ENCODE data around the gene FBXO40.

The FBXO40 gene

DNA sequence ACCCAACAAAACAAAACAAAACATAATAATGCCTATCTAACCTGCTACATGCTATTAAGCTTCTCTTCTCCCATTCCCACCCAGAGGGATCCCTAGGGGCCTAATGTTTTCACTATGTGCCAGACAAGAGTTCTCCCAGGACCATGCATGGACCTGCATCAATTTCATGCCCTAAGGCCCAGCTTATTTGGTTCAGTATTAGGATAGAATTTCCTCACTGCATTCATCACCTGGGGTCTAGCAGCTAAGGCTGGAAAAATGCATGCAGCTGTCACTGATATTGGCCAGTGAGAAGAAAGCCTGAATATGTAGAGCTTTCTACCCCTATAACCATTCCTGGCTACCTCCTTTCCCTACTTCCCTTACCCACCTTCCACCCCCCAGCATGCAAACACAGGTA, 69.6 kb downstream of the FBXO40 start:
- DNase-seq (ENCODE audit: low read depth in 3 of 3) = no peak

DNA sequence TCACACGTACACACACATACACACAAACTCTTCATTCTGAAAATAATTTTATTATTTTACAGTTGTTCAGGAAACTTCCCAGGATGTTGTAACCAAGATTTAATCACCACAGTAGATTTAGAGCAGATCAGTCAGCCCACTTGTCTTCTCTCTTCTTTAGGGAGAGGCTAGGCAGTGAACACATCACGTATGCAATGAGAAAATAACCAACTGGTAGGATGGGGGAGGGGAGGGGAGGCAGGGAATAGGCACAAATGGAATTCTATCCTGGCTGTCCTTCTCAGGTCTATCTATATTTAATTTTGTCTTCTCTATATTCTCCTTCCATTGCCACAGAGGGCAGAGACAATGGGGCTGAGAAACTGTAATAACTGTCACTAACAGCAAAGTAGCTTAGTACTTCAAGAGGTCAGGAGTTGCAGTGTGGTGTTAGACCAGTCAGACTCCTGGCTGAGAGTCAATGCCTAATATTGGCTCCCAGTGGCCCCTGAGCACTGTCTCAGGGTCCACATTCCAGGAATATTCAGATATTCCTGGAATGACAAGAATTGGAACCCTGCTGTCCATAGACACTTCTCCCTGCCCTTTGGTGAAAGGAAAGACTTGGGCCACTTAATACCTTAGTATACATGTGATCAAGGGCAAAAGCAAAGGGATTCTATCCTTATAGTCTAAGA, 70.1 kb downstream of the FBXO40 start:
- no peak for DNase-seq (ENCODE audit: low read depth in 3 of 3)

DNA sequence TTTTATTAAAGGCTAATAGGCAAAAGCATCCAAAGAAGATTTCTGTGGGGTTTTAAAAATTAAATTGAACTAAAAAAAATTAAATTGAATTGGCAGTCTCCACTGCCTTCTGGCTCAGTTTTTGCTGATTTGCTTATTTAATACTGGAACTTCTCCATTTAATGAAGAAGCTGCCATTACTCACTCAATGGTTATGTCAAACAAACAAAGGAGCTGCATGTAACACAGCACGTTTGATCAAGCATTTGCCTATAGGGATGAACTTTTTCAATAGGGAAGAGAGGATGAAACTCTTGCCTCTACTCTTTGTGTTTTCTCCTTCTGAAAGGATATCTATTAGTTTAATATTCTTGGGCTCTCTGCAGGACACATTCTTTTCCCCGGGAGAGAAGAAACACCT, 72.3 kb downstream of the FBXO40 start:
- no peak for DNase-seq (ENCODE audit: low read depth in 3 of 3)

GRCh38 chr3:121667333-121667732, 74.2 kb downstream of the FBXO40 start:
- DNase-seq (ENCODE audit: low read depth in 3 of 3) = no peak

DNA sequence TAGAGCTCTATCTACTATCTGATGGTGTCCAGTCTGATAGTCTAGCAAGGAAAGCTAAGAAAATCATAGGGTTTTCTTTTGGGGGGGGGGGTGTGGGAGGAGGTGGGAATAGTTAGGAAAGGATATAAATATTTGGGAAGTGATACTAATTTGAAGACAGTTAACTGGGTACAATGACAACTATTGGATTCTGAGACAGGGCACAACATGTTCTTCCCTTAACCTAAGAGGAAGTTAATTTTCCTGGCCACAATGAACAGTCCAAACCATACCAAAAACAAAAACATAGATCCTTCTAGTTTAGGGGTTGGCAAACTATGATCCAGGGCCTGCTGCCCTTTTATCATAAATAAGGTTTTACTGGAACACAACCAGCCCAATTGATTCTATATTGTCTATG, 77.5 kb downstream of the FBXO40 start:
- DNase-seq (ENCODE audit: low read depth in 3 of 3) = no peak

- no peak for DNase-seq (ENCODE audit: low read depth in 3 of 3)
These were observed 84.0 kb downstream of the FBXO40 start for GRCh38 chr3:121677141-121677540.

Data from stimulated activated CD4-positive, alpha-beta T cell treated with anti-CD3 and anti-CD28 coated beads, TNF-alpha, amount 100 ng/mL, for 48 hours (primary cell).